ENCODE measurements around the gene CPNE6.
A peak's percentile ranks its signal among the peaks of the same experiment; 100 is the strongest.
"Not testable (repeated sequence)": the region's sequence is repeated elsewhere in the genome, so short reads cannot be mapped to it uniquely, and the experiment has no call there.

CPNE6 gene

DNA sequence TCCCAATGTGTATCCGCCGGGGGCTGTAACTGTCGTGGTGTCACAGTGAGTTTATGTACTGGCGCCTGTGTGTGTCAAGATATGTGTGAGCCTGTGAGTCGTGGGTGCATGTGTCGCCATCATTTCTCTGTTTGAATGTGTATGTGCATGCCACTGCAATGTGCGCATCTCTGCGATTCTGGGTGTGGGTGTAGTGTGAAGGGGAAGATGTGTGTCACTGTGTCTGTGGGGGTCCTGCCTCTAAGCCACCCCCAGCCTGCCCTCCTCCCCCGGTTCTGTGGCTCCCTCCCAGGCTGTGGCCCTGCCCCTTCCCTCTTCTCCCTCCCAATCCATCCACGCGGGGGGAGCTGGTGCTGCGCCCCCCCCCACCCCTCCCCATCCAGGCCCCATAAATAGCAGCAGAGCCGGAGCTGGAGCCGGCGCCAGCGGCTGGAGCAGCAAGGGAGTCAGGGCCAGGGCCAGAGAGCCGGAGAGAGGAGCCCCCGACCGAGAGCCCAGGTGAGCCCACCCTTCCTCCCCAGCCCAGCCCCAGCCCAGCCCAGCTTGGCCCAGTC is at the start of gene CPNE6:
CPNE6 (plus strand) TSS at position 419 of the 554 bp plus-strand sequence. CDS start 1,375 bp downstream, outside the sequence.
- DNase-seq: no peak

DNA sequence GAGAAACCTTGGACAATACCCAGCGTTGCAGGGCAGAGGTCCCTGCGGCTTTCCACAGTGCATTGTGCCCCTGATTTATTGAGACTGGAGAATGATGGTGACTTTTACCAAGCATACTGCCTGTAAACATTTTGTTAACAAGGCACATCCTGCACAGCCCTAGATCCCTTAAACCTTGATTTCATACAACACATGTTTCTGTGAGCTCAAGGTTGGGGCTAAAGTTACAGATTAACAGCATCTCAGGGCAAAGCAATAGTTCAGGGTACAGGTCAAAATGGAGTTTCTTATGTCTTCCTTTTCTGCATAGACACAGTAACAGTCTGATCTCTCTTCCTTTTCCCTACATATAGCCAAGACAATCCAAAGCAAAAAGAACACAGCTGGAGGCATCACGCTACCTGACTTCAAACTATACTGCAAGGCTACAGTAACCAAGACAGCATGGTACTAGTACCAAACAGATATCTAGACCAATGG is 46.4 kb upstream of the CPNE6 start:
- DNase-seq: not testable (repeated sequence)

DNA sequence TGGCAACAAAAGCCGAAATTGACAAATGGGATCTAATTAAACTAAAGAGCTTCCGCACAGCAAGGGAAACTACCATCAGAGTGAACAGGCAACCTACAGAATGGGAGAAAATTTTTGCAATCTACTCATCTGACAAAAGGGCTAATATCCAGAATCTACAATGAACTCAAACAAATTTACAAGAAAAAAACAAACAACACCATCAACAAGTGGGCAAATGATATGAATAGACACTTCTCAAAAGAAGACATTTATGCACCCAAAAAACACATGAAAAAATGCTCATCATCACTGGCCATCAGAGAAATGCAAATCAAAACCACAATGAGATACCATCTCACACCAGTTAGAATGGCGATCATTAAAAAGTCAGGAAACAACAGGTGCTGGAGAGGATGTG is 41.7 kb upstream of the CPNE6 start:
- not testable (repeated sequence) for DNase-seq

DNA sequence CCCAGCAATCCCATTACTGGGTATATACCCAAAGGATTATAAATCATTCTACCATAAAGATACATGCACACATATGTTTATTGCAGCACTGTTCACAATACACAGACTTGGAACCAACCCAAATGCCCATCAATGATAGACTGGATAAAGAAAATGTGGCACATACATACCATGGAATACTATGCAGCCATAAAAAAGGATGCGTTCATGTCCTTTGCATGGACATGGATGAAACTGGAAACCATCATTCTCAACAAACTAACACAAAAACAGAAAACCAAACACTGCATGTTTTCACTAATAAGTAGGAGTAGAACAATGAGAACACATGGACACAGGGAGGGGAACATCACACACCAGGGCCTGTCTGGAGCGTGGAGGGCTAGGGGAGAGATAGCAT is 40.0 kb upstream of the CPNE6 start:
- DNase-seq: not testable (repeated sequence)

DNA sequence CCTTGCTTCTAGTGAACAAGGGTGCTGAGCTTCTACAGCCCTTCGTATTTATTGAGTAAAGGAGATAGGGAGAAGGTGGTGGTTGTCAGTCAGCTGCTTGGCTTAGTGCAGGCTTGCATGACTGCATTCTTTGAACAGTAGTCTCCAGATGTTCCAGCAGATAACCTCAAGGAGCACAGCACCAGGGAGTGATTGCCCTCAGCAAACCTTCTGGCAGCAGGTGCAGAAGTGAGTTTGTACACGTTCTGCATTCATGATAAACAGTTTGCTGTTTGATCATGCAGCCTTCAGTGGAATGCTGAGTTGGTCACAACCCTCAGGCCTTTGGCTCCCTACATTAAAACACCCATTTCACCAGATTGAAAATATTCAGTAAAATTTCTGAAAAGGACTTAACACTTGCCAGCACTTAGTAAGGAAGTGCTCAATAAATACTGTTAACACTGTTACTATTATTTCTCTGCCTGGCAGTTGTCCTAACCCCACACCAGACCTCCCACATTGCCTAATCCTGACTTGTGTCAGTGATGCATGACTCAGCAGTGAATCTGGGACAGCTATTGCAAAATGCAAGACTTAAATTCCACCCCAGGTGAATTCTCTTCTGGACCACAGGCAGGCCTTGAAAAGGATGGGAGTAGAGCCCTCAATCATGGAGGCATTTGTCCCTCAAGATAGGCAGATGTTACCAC is 38.5 kb upstream of the CPNE6 start:
- DNase-seq: peak; percentile 90

DNA sequence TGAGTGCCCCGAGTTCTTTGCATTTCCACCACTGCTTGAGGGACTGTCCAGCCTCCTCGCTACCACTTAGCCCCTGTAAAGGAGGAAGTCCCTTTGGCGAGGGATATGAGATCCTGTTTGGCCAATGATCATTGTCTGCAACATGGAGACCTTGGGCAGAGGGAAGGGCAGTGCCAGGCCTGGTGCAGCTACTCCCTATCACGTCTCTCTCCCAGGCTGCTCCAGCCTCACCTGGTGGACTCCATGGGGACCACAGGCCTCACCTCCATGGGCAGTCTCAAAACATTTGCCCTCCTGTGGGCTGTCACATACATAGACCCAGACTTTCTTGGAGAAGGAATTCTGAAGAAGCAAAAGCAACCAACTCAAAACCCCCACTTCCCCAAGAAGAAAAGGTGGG is 35.6 kb upstream of the CPNE6 start:
- not testable (repeated sequence) for DNase-seq

DNA sequence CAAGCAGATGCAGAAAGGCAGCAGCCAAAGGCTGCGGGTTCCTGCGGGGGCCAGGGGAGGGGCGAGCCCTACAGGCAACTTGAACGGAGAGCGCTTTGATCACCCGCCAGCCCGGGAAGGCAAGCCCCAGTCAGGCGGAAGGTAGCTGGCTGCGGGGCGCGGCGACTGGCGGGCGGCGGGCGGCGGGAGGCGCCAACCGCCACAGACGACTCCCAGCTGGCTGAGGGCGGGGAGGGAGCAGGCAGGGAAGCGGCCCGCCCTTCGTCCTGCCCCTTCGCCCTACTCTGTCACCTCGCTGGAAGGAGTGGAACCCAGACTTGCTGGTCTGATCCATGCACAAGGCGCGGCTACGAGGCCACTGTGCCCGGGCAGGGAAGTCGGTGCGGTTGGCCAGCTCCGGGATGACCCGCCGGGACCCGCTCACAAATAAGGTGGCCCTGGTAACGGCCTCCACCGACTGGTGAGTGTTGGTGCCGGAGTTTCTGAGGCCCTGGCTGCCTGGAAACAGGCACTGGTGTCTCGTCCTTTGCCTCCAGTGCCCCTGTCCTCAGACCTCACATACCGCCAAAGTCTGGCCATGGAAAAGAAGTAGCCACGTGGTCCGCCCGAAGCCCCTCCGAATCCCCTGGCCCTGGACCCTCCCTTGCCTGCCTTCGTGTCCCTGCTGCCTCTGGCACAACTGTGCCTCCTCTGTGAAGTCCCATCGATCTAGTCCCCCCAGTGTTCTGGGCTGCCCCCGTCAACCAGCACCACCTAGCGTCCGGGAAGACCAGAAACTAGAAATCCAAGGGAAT is 35.0 kb upstream of the CPNE6 start:
- DNase-seq: peak; percentile 64

DNA sequence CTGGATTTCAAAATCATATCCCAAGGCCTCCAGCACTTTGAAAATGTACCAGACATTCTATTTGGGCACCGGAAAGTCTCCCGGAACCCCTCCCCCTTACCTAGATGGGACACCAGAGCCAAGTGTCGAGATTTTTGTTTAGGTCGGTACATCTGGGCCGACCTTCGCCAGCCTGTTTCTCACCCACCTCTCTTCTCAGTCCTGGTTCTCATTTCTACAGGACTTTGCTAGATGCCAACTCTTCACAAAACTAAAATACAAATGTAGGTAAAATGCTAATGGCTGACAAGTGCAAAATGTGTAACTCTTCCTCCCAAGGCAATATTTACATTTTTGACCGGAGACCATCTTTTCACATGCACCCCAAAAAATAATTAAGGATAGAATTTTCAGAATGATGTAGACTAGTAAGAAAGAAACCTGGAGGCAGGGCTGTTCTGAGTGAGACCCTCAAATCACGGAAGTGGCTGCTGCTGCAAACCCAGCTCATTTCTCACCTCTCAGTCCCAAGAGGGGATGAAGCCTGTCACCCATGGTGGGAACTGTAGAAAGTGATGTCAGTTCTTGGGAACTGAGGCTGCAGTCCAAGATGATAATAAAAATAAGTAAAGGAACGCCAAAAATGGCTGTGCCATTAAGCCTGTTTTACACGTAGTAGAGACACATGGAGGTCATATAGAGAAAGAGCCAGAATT is 34.3 kb upstream of the CPNE6 start:
- DNase-seq: not testable (repeated sequence)

DNA sequence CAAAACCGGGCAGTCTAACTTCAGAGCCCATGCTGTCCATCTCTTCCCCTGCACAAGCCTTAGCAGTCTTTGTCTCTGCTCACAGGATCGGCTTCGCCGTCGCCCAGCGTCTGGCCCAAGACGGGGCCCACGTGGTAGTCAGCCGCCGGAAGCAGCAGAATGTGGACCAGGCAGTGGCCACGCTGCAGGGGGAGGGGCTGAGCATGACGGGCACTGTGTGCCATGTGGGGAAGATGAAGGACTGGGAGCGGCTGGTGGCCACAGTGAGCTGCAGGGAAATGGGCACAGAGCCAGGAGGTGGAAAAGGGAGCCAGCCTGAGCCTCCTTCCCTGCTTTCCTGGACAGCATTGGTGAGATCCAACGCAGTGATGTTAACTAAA is 33.7 kb upstream of the CPNE6 start:
- no peak for DNase-seq

DNA sequence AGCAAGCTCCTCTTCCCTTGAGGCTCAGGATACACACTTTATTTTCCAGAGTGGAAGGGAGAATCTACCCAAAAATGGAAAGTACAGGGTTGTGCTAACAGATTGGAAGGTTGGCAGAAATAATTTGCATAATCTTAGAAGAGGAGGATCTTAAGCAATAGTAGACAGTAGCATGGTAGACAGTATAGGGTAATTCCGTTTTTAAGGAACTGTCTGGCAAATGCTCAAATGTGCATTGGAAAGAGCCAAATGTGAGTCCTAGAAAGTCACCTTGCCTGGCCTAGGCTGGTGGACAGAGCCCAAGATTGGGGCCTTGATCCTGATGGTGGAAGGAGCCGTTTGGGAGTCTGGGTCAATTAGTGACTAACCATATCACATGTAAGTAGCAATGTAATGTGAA is 32.7 kb upstream of the CPNE6 start:
- DNase-seq: no peak

DNA sequence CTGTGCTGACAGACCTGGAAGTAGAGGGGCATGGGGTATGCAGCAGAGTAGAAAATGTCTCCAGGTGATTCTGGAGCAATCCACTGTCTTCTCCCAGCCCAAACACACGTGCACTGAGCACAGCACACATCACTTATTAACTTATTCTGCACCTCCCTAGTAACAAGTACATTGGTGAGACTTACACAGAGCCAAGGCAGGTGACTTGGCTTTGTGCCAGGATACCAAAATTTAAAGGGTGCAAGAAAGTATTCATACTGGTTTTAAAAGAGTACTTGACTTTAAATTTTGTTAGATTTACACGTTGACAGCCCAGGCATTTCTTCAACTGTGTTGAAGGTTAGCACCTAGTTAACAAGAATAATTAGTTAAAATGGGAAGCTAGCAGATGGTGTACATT is 30.7 kb upstream of the CPNE6 start:
- DNase-seq: no peak

DNA sequence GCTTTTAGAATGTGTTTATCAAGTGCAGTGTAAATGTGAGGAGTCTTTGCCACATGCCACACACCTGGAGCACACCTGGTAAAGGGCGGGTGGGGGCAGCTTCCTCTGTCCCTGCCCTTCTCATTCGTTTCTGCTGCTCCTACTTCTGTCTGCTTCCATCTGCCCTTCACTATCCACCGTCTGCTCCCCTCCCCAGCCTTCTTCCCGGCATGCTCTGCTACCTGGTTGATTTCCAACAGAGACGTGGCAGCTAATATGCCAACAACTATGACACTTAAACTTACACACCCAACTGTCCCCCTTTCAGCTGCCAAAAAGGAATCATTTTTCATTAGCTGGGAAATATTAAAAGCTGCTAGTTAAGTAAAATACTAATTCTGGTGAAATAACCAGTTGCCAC is 28.6 kb upstream of the CPNE6 start:
- DNase-seq: no peak

DNA sequence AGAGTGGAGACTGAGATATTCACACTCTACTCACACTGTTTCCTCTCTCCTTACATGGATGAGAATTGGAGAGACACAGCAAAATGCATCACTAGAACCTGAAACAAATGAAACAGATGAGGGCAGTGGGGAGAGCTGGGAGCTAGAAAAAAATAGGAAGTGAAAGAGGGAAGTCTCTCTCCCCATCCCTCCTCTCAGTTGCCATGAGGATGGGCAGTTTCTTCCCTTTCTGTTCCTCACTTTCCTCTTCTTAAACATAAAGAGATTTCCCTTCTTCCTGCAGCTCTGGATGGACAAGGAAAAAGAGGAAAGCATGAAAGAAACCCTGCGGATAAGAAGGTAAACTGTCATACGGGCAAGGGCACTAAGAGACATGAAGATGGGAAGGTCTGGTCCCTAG is 22.4 kb upstream of the CPNE6 start:
- not testable (repeated sequence) for DNase-seq

DNA sequence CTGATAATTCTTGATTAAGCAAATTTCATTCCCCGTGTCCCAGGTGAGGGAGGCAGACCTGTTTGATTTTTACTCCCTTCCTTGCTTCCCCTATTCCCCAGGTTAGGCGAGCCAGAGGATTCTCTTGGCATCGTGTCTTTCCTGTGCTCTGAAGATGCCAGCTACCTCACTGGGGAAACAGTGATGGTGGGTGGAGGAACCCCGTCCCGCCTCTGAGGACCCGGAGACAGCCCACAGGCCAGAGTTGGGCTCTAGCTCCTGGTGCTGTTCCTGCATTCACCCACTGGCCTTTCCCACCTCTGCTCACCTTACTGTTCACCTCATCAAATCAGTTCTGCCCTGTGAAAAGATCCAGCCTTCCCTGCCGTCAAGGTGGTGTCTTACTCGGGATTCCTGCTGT is 20.6 kb upstream of the CPNE6 start:
- not testable (repeated sequence) for DNase-seq

DNA sequence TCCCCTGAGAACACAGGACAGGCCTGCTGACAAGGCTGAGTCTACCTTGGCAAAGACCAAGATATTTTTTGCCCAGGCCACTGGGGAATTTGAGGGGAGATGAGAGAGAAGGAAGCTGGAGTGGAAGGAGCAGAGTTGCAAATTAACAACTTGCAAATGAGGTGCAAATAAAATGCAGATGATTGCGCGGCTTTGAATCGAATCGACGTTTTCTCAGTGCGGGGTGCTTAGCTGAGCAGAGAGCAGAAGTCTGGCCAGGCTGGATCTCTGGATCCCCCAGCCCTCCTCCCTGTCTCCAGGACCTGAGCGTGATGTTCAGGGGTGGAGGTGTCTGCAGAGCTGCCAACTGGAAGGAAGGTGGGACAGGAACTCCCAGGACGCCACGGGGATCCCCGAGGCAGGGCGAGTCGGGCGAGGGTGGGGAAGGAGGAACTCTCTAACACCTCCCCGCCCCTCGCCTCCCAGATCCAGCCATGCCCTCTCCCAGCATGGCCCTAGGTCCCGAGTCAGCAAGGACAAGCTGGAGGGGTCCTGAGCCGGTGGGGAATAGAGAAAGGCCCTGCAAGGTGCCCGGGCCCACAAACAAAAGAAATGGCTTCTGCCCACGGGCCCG is 20.1 kb upstream of the CPNE6 start:
- no peak for DNase-seq

DNA sequence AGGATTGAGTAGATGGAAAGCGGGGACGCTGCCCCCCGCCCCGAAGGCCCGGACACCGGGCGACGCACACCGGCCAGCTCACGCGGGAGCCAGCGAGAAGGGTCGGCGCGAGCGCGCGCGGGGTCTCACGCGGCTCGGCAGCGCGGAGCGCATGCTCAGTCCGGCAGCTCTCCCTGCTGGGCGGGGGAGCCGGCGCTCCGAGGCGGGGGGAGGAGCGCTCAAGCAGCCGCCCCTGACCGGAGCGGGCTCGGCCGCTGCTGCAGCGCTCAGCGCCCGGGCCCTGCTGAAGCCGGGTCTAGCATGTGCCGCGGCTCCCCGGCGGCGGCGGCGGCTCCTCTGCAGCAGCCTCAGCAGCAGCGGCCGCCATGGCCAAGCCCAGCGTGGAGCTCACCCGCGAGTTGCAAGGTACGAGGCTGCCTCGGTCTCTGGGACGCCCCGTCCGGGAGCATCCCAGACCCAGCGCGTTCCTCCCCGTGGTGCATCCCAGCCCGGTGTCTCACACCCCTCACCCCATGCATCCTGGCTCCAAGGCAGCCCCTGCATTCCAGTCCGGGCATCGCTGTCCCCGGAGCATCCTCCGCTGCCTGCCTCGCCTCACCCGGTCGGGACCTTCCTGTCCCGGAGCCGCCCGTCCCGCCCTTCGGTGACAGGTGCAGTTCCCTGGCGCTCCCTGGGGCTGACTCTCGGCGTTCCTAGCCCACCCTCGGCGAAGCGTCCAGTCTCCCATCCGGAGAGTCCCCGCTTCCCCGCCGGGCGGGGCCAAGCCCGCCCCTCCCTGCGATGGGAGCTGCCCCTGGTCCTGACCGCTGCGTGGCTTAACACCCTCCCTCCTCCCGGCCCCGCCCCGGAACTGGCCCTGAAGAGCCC is 19.3 kb upstream of the CPNE6 start, which contains the start of gene CARMIL3:
CARMIL3 (plus strand) TSS at position 221 of the 867 bp plus-strand sequence; CDS start at position 366, 145 bp downstream.
- peak; percentile 47 for DNase-seq

DNA sequence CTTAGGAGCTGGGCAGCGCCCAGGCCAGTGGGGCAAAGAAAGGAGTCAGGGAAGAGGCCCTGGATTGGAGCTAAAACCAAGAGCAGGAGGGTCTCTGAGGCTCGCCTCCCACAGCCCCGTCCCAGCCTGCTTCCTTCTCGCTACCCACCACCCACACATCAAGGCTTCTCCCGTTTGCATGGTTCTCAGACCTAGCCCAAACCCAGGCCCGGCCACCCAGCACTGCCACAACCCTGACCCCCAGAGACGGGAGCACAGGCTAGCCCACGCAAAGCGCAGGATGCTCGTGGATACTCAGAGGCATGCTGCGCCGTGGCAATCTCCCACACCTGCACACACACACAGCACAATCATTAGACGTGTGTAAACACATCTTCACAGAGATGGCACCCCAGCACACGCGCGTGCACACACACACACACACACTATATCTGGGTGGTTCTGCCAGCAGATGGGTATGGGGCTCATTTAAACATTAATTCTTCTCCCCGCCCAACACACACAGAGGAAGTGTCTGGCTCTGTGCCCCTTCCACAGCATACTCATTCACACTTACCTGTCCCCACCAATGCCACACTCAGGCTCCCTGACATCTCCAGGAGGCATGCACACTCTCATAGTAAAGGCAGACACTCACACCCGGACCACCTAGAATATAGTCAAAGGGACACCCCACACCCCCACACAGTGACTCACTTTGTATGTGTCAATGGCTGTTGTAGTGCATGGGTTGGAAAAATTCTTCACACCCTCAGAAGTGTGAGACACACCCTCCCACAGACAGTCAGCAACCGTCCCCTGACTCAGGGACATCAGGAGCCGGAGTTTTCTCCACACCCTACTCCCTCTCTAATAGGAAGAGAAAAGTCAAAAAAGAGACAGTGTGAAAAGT is 18.5 kb upstream of the CPNE6 start:
- DNase-seq: no peak

DNA sequence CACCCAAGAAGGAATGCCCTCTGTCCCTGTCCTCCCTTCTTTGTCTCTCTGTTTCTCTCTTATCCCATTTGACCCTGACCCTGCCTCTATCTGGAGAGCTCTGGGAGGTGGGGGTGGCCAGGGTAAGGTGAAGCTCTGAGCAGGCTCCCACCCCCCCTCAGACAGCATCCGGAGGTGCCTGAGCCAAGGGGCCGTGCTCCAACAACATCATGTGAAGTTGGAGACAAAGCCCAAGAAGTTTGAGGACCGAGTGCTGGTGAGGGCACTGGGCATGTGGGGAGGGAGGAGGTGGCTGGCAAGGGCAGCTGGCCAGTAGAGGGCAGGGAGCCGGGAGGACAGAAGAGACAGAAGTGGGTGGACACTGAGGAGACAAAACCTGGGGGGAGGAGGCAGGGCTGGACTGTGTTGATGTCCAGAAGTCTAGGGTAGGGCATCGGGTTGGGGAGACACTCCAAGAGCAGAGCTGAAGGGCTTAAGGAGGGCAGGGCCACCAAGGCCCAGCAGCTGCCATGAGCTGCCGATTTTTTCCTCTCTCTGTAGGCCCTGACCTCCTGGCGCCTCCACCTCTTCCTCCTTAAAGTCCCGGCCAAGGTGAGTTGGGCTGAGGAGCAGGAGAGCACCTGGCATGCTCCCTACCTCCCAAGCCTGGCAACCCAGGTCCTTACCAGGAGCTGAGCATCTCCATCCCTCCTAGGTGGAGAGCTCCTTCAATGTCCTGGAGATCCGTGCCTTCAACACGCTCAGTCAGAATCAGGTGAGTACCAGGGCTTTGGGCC is 17.6 kb upstream of the CPNE6 start:
- DNase-seq: no peak

DNA sequence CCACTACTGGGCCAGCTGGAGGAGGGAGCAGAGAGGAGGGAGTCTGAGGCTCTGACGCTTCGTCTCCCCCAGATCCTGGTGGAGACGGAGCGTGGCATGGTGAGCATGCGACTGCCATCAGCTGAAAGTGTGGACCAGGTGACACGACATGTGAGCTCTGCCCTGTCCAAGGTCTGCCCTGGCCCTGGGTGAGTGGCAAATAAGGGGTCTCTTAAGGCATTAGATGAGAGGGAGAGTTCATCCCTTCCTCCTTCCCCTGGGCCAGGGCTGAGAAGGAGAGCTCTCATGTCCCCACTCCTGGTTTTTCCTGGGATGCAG is 17.1 kb upstream of the CPNE6 start:
- no peak for DNase-seq

DNA sequence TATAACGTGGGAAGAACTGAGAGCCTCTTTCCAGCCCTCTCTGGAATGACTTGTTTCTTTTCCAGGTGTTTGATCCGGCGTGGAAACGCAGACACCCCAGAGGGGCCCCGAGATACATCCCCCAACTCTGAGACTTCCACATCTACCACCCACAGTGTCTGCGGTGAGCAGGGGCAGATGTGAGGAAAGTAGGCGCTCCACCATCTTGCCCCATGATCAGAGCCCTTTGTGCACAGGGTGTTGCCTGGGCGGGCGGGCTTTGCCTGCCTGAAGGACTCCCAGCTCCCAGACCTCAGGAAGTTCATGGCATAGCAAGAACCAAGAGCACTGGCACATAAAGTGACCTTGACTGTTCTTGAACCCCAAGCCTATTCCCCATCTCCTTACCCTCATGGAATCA is 16.7 kb upstream of the CPNE6 start:
- DNase-seq: no peak
